ENCODE data around the gene KYAT1. TPM values are rescaled to one million over a fixed set of nuclear protein-coding genes. Genes with fewer than 3 reads are reported as not detected.

Gene KYAT1
- total and polyA plus RNA-seq, 2 of the 13 experiments (the other 11 are each of a cell fraction or from before 2014, with no cell fraction given) = 9.2 to 46.5 TPM

DNA sequence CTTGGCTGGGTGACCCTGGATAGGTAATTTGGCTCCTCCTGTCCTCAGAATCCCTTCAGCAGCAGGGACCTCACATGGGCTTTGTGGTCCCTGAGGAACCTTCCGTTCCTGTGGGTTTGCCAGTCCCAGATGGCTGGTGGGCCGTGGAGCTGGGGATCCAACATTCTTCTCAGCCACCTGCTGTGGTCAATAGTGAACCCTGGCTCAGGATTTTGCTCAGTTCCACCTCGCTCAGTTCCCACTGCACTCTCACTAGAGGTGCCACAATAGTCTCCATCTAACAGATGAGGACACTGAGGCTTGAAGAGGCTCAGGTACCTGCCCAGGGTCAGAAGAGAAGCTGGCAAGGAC lies 35.1 kb downstream of the KYAT1 start (continued):
- TF ChIP-seq, protein P1, sequence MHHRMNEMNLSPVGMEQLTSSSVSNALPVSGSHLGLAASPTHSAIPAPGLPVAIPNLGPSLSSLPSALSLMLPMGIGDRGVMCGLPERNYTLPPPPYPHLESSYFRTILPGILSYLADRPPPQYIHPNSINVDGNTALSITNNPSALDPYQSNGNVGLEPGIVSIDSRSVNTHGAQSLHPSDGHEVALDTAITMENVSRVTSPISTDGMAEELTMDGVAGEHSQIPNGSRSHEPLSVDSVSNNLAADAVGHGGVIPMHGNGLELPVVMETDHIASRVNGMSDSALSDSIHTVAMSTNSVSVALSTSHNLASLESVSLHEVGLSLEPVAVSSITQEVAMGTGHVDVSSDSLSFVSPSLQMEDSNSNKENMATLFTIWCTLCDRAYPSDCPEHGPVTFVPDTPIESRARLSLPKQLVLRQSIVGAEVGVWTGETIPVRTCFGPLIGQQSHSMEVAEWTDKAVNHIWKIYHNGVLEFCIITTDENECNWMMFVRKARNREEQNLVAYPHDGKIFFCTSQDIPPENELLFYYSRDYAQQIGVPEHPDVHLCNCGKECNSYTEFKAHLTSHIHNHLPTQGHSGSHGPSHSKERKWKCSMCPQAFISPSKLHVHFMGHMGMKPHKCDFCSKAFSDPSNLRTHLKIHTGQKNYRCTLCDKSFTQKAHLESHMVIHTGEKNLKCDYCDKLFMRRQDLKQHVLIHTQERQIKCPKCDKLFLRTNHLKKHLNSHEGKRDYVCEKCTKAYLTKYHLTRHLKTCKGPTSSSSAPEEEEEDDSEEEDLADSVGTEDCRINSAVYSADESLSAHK (CRISPR knock-in tag; IDR thresholded peaks at IDR 0.05; ENCODE audit: borderline replicate concordance) = no peak
- TF ChIP-seq ZNF260 (CRISPR knock-in tag; IDR thresholded peaks at IDR 0.05; ENCODE audit: borderline replicate concordance, low read depth) = no peak
- TF ChIP-seq, protein P2, sequence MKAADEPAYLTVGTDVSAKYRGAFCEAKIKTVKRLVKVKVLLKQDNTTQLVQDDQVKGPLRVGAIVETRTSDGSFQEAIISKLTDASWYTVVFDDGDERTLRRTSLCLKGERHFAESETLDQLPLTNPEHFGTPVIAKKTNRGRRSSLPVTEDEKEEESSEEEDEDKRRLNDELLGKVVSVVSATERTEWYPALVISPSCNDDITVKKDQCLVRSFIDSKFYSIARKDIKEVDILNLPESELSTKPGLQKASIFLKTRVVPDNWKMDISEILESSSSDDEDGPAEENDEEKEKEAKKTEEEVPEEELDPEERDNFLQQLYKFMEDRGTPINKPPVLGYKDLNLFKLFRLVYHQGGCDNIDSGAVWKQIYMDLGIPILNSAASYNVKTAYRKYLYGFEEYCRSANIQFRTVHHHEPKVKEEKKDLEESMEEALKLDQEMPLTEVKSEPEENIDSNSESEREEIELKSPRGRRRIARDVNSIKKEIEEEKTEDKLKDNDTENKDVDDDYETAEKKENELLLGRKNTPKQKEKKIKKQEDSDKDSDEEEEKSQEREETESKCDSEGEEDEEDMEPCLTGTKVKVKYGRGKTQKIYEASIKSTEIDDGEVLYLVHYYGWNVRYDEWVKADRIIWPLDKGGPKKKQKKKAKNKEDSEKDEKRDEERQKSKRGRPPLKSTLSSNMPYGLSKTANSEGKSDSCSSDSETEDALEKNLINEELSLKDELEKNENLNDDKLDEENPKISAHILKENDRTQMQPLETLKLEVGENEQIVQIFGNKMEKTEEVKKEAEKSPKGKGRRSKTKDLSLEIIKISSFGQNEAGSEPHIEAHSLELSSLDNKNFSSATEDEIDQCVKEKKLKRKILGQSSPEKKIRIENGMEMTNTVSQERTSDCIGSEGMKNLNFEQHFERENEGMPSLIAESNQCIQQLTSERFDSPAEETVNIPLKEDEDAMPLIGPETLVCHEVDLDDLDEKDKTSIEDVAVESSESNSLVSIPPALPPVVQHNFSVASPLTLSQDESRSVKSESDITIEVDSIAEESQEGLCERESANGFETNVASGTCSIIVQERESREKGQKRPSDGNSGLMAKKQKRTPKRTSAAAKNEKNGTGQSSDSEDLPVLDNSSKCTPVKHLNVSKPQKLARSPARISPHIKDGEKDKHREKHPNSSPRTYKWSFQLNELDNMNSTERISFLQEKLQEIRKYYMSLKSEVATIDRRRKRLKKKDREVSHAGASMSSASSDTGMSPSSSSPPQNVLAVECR (CRISPR knock-in tag; IDR thresholded peaks at IDR 0.05; ENCODE audit: borderline replicate concordance) = no peak
- no peak for TF ChIP-seq SMAD3 (CRISPR knock-in tag; IDR thresholded peaks at IDR 0.05)
- no peak for TF ChIP-seq HOXD1 (CRISPR knock-in tag; IDR thresholded peaks at IDR 0.05)
